ENCODE data around the gene NLRP13.

DNA sequence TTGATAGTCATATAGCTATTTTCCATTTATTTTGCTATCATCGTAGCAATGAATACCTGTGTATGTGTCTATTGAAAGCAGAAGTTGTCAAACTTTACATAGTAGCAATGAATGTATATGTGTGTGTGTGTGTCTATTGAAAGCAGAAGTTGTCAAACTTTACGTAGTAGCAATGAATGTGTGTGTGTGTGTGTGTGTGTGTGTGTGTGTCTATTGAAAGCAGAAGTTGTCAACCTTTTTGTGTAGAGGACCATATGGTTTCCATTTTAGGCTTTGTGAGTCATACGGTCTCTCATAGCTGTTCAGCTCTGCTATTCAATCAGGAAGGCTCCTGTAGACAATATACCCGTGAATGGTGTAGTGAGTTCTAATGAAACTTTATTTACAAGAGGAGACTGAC lies 75.0 kb downstream of the NLRP13 start:
- TF ChIP-seq FOSL2 (IDR thresholded peaks at IDR 0.05; ENCODE audit: borderline replicate concordance, low read depth) (no peak), RCOR1 (IDR thresholded peaks at IDR 0.05; ENCODE audit: low read length) (no peak), TAF1 (IDR thresholded peaks at IDR 0.05; ENCODE audit: borderline replicate concordance, low read depth, low read length) (no peak), RAD21 (IDR thresholded peaks at IDR 0.05; ENCODE audit: low read length) (no peak), POLR2AphosphoS5 (IDR thresholded peaks at IDR 0.05; ENCODE audit: low read depth, low read length) (no peak), YY1 (IDR thresholded peaks at IDR 0.05; ENCODE audit: low read depth) (no peak), NRF1 (IDR thresholded peaks at IDR 0.05; ENCODE audit: low read depth, low read length) (no peak), SMC3 (IDR thresholded peaks at IDR 0.05; ENCODE audit: low read depth, low read length) (no peak), SIN3A (IDR thresholded peaks at IDR 0.05; ENCODE audit: borderline replicate concordance, low read depth, low read length) (no peak), IRF3 (IDR thresholded peaks at IDR 0.05; ENCODE audit: low read depth, low read length) (no peak), GABPA (IDR thresholded peaks at IDR 0.05; ENCODE audit: low read depth) (no peak), CHD2 (IDR thresholded peaks at IDR 0.05; ENCODE audit: low read length, partially characterized antibody) (no peak)
- TF ChIP-seq, protein P1, sequence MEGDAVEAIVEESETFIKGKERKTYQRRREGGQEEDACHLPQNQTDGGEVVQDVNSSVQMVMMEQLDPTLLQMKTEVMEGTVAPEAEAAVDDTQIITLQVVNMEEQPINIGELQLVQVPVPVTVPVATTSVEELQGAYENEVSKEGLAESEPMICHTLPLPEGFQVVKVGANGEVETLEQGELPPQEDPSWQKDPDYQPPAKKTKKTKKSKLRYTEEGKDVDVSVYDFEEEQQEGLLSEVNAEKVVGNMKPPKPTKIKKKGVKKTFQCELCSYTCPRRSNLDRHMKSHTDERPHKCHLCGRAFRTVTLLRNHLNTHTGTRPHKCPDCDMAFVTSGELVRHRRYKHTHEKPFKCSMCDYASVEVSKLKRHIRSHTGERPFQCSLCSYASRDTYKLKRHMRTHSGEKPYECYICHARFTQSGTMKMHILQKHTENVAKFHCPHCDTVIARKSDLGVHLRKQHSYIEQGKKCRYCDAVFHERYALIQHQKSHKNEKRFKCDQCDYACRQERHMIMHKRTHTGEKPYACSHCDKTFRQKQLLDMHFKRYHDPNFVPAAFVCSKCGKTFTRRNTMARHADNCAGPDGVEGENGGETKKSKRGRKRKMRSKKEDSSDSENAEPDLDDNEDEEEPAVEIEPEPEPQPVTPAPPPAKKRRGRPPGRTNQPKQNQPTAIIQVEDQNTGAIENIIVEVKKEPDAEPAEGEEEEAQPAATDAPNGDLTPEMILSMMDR (IDR thresholded peaks at IDR 0.05) = no peak
- TF ChIP-seq, protein P2, sequence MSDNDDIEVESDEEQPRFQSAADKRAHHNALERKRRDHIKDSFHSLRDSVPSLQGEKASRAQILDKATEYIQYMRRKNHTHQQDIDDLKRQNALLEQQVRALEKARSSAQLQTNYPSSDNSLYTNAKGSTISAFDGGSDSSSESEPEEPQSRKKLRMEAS (IDR thresholded peaks at IDR 0.05; ENCODE audit: low read depth) = no peak

Measured in SK-N-SH (cell line).